OCI-LY7 (cell line): Measurements from ENCODE around the gene SPINDOC. TPM values are rescaled to one million over a fixed set of nuclear protein-coding genes. Genes with fewer than 3 reads are reported as not detected.
"Not testable (repeated sequence)": the region's sequence is repeated elsewhere in the genome, so short reads cannot be mapped to it uniquely, and the experiment has no call there.

Source experiments
- BruUV-seq: library from RNA; stranded (reverse); fragments of 400-500 nt; replicated peaks from 2 replicates; lab custom pipeline; 2021; lab: Mats Ljungman, UMichigan
- CTCF ChIA-PET: fragments of 300-600 bp; sonication (Branson Sonifier 250); formaldehyde crosslinking; loops from one replicate; lab custom pipeline; 2022; ENCODE audit warnings: antibody characterized with exemption; ENCODE audit not compliant: unreplicated experiment; lab: Charles Lee
- POLR2A ChIA-PET: fragments of 300-600 bp; sonication (Branson Sonifier 250); formaldehyde crosslinking; loops from one replicate; lab custom pipeline; 2022; ENCODE audit warnings: antibody characterized with exemption; lab: Charles Lee
- DNase-seq: peaks from one replicate; pipeline ENCODE4 v3.0.0-alpha.2; 2015; ENCODE audit warnings: low spot score
- H2AFZ ChIP-seq: fragments of 200-600 bp; sonication (generic), shearing (Covaris generic); 2 replicates; pipeline ENCODE4 v1.6.1; 2014; ENCODE audit warnings: mild to moderate bottlenecking, antibody characterized with exemption, low read length, moderate library complexity
- H3K27ac ChIP-seq: fragments of 200-600 bp; sonication (generic); 2 replicates; pipeline ENCODE4 v1.5.1; 2014; ENCODE audit warnings: mixed run types, low read depth, mild to moderate bottlenecking, moderate library complexity, low read length, inconsistent platforms; ENCODE audit not compliant: poor library complexity, severe bottlenecking
- H3K36me3 ChIP-seq: fragments of 200-600 bp; sonication (generic); 2 replicates; pipeline ENCODE4 v1.6.1; 2014; ENCODE audit warnings: mild to moderate bottlenecking, antibody characterized with exemption, low read length, moderate library complexity, mixed read lengths; ENCODE audit not compliant: insufficient read depth
- H3K4me1 ChIP-seq: fragments of 200-600 bp; sonication (generic); 2 replicates; pipeline ENCODE4 v1.5.1; 2014; ENCODE audit warnings: mild to moderate bottlenecking, low read length; ENCODE audit not compliant: insufficient read depth, poor library complexity, severe bottlenecking
- H3K4me2 ChIP-seq: fragments of 200-600 bp; sonication (generic); 2 replicates; pipeline ENCODE4 v1.6.1; 2014; ENCODE audit warnings: mild to moderate bottlenecking, low read length
- H3K4me3 ChIP-seq: fragments of 200-600 bp; sonication (generic); 2 replicates; pipeline ENCODE4 v1.5.1; 2014; ENCODE audit warnings: mild to moderate bottlenecking, low read depth, low read length; ENCODE audit not compliant: poor library complexity, severe bottlenecking
- H3K79me2 ChIP-seq: fragments of 200-600 bp; sonication (generic); 2 replicates; pipeline ENCODE4 v1.6.1; 2016; ENCODE audit warnings: low read depth, mild to moderate bottlenecking, low read length, moderate library complexity, mixed read lengths; ENCODE audit not compliant: insufficient read depth
- H3K9me2 ChIP-seq: fragments of 200-600 bp; sonication (generic); 2 replicates; pipeline ENCODE4 v1.6.1; 2016; ENCODE audit warnings: mild to moderate bottlenecking, low read length, mixed read lengths; ENCODE audit not compliant: insufficient read depth
- H3K9me3 ChIP-seq: fragments of 200-600 bp; sonication (generic); 2 replicates; pipeline ENCODE4 v1.6.1; 2014; ENCODE audit warnings: mild to moderate bottlenecking, mixed run types, low read length, mixed read lengths
- H4K20me1 ChIP-seq: fragments of 200-600 bp; sonication (generic); 2 replicates; pipeline ENCODE4 v1.6.1; 2014; ENCODE audit warnings: mild to moderate bottlenecking, antibody characterized with exemption, low read length, moderate library complexity, mixed read lengths; ENCODE audit not compliant: insufficient read depth
- EZH2phosphoT487 ChIP-seq: fragments of 200-600 bp; sonication (generic); IDR thresholded peaks from 2 replicates; pipeline ENCODE4 v1.6.1; 2018; ENCODE audit warnings: low read depth, borderline replicate concordance, mild to moderate bottlenecking, mixed run types, antibody characterized with exemption, low read length, moderate library complexity, mixed read lengths
- intact Hi-C: fragments of 100-400 bp; cut with micrococcal nuclease; formaldehyde crosslinking; loops from one replicate; pipeline ENCODE4 v1.10.0; 2022; ENCODE audit not compliant: unreplicated experiment
- total RNA-seq, 2 experiments: library from RNA; depleted of rRNA in 1 of 2; stranded (reverse); fragments of >200 nt in 1 of 2; shearing (Covaris generic) in 1 of 2; gene quantifications; 2 replicates each; pipeline ENCODE4 v1.2.3, GENCODE V29; 2014 to 2022
- TF ChIP-seq, protein P1 (sequence below): fragments of 200-600 bp; sonication (generic); conservative IDR thresholded peaks from 2 replicates; pipeline ENCODE4 v1.5.1; 2014; ENCODE audit warnings: mild to moderate bottlenecking, antibody characterized with exemption, low read length, moderate library complexity, mixed read lengths

The SPINDOC gene
- total RNA-seq, 2 experiments from 2014 or later = 57.9 to 81.8 TPM

DNA sequence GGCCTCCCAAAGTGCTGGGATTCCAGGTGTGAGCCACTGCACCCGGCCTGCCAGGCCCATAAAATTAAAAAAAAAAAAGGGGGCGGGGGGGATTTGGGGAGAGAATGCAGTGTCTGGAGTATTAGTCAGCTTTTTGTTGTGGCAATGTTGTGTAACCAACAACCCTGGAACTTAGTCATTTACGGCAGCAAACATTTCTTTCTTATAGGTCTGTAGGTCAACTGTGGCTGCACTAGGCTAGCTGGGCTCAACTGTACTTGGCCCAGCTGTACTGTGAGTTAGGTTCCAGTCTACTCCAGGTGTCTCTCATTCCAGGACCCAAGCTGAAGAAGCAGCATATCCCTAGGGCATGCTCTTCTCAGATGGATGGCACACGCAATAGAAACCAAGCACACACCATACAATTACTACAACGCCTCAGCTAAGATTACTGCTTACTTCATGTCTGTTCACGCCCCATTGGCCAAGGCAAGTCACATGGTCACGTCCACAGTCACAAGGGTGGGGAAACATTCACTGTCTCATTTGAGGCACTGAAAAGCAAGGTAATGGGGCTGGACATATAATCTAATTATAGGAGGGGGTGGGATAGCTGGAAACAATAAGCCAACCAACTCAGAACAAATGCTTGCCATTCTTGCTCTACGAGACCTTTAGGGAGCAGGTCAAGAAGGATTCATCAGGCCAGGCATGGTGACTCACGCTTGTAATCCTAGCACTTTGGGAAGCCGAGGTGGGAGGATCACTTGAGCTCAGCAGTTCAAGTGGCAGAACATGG is 10.4 kb upstream of the SPINDOC start:
- H3K4me3 ChIP-seq = no peak overlapping the region
- no peaks in the 10 kb centered on the region for H3K79me2 ChIP-seq
- no peaks in the 10 kb centered on the region for H3K9me3 ChIP-seq
- no peaks in the 10 kb centered on the region for H3K4me1 ChIP-seq
- ChIA-PET CTCF (no interaction called here), POLR2A (interaction anchor here (0.5 kb wide), 1 partner anchor 719 kb away, joined by 3 read pairs; no protein-coding TSS in a partner anchor)
- BruUV-seq = no TSS peak
- no peaks in the 10 kb centered on the region for H4K20me1 ChIP-seq
- TF ChIP-seq EZH2phosphoT487 = no peak
- TF ChIP-seq, protein P1, sequence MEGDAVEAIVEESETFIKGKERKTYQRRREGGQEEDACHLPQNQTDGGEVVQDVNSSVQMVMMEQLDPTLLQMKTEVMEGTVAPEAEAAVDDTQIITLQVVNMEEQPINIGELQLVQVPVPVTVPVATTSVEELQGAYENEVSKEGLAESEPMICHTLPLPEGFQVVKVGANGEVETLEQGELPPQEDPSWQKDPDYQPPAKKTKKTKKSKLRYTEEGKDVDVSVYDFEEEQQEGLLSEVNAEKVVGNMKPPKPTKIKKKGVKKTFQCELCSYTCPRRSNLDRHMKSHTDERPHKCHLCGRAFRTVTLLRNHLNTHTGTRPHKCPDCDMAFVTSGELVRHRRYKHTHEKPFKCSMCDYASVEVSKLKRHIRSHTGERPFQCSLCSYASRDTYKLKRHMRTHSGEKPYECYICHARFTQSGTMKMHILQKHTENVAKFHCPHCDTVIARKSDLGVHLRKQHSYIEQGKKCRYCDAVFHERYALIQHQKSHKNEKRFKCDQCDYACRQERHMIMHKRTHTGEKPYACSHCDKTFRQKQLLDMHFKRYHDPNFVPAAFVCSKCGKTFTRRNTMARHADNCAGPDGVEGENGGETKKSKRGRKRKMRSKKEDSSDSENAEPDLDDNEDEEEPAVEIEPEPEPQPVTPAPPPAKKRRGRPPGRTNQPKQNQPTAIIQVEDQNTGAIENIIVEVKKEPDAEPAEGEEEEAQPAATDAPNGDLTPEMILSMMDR = no peak
- H3K27ac ChIP-seq = no peak overlapping the region
- intact Hi-C loops = no loop called here
- H3K9me2 ChIP-seq = no peaks in the 10 kb centered on the region
- no peak for DNase-seq
- H3K36me3 ChIP-seq = no peaks in the 10 kb centered on the region
- no peak overlapping the region for H3K4me2 ChIP-seq
- no peak overlapping the region for H2AFZ ChIP-seq

DNA sequence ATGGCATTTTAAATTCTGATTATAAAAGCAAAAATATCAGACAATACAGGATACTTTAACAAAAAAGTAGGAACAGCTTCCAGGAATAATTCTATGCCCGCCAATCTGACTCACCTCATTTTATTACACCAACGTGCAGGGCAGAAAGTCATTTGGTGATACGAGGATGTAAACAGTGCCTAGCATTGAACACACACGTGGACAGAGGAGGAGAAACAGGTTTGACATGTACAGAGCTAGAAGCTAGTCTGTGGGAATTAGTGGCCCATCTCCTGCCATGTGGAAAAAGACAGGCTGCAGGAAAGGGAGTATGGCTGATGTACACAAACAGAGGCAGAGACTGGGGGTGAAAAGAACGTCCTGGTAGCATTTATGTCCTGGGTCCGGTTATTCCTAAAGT is 9.0 kb upstream of the SPINDOC start:
- intact Hi-C loops = no loop called here
- Histone ChIP-seq H3K36me3 (no peaks in the 10 kb centered on the region), H2AFZ (no peak overlapping the region), H3K9me2 (no peaks in the 10 kb centered on the region), H4K20me1 (no peaks in the 10 kb centered on the region), H3K9me3 (no peaks in the 10 kb centered on the region), H3K79me2 (no peaks in the 10 kb centered on the region), H3K4me1 (no peaks in the 10 kb centered on the region), H3K27ac (no peak overlapping the region), H3K4me3 (no peak overlapping the region), H3K4me2 (no peak overlapping the region)
- TF ChIP-seq EZH2phosphoT487 = no peak
- TF ChIP-seq, protein P1 = no peak
- POLR2A ChIA-PET = no interaction called here
- BruUV-seq = no TSS peak
- CTCF ChIA-PET = no interaction called here
- DNase-seq = no peak

DNA sequence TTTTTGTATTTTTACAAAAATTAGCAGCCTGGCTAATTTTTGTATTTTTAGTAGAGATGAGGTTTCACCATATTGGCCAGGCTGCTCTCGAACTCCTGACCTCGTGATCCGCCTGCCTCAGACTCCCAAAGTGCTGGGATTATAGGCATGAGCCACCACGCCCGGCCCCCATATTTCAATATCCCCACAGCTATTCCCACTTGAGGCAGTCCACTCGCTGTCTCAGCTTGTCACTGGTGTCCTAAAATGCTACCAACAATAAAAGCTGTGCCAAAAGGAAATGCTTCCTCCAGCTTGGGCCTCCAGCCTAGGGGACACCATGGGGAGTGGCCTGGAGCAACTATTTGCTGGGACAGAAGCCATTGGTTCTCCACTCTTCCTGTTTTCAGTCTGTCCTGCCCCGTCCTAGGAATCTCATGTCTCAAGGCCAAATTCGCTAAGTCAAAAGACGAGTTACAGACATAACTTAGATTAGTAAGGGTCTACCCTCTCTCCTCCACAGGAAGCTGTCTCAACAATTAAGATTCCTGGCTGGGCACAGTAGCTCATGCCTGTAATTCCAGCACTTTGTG is 7.3 kb upstream of the SPINDOC start:
- ChIA-PET POLR2A (no interaction called here), CTCF (no interaction called here)
- DNase-seq = no peak
- Histone ChIP-seq H3K27ac (no peak overlapping the region), H3K79me2 (no peaks in the 10 kb centered on the region), H4K20me1 (no peaks in the 10 kb centered on the region), H3K9me2 (no peaks in the 10 kb centered on the region), H3K9me3 (no peaks in the 10 kb centered on the region), H3K4me3 (no peak overlapping the region), H3K4me1 (no peaks in the 10 kb centered on the region), H3K4me2 (no peak overlapping the region), H3K36me3 (no peaks in the 10 kb centered on the region), H2AFZ (no peak overlapping the region)
- TF ChIP-seq, protein P1 = no peak
- TF ChIP-seq EZH2phosphoT487 = no peak
- BruUV-seq = no TSS peak
- intact Hi-C loops = no loop called here

DNA sequence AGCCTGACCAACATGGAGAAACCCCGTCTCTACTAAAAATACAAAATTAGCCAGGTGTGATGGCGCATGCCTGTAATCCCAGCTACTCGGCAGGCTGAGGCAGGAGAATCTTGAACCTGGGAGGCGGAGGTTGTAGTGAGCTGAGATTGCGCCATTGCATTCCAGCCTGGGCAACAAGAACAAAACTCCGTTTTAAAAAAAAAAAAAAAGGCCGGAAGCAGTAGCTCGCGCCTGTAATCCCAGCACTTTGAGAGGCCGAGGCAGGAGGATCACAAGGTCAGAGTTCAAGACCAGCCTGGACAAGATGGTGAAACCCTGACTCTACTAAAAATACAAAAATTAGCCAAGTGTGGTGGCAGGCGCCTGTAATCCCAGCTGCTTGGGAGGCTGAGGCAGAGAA is 2.9 kb upstream of the SPINDOC start:
- H3K36me3 ChIP-seq, H2AFZ ChIP-seq, H3K9me3 ChIP-seq, CTCF ChIA-PET, H3K27ac ChIP-seq, H3K4me3 ChIP-seq, H3K4me2 ChIP-seq, BruUV-seq, DNase-seq, POLR2A ChIA-PET, H3K9me2 ChIP-seq: not testable (repeated sequence)
- peaks cover 10% of the 10 kb centered on the region for H4K20me1 ChIP-seq
- intact Hi-C loops = loop anchor here (5.0 kb wide), 2 partner anchors 43 to 138 kb away; partner anchors contain the start of genes ATL3 and ZFTA
- H3K4me1 ChIP-seq = peaks cover 16% of the 10 kb centered on the region
- H3K79me2 ChIP-seq = peaks cover 16% of the 10 kb centered on the region
